GM23338 (cell line): ENCODE results near the gene RAP2A.

Source experiments
- CTCF ChIP-seq, 2 experiments: fragments of 200-600 bp in 1 of 2; sonication (generic) in 1 of 2; conservative IDR thresholded peaks; 2 replicates each; pipeline versions ENCODE4 v1.5.1 to v1.6.1; 2016 to 2017; ENCODE audit warnings: antibody characterized with exemption in 2 of 2, low read depth in 2 of 2, mild to moderate bottlenecking in 2 of 2, moderate library complexity in 1 of 2
- EZH2 ChIP-seq: fragments of 200-600 bp; sonication (generic); IDR thresholded peaks from one replicate; pipeline ENCODE4 v1.8.0; 2017; ENCODE audit warnings: antibody characterized with exemption, mild to moderate bottlenecking, low read depth; ENCODE audit not compliant: unreplicated experiment
- EZH2phosphoT487 ChIP-seq: fragments of 200-600 bp; sonication (generic); IDR thresholded peaks from one replicate; pipeline ENCODE4 v1.8.1; 2018; ENCODE audit warnings: antibody characterized with exemption; ENCODE audit not compliant: unreplicated experiment
- POLR2AphosphoS5 ChIP-seq: IDR thresholded peaks from 2 replicates; pipeline ENCODE4 v1.6.1; 2016; ENCODE audit warnings: antibody characterized with exemption, low read depth

GRCh38 chr13:97496511-97496910 is 62.5 kb downstream of the RAP2A start:
- no peak for TF ChIP-seq CTCF (conservative IDR thresholded peaks at IDR 0.05; ENCODE audit: low read depth in 2 of 2)
- TF ChIP-seq EZH2phosphoT487: no peak
- TF ChIP-seq POLR2AphosphoS5: no peak
- no peak for TF ChIP-seq EZH2
